WERI-Rb-1 (cell line): Measurements from ENCODE around the gene SNX32.
A peak's percentile ranks its signal among the peaks of the same experiment; 100 is the strongest.
"Not testable (repeated sequence)": the region's sequence is repeated elsewhere in the genome, so short reads cannot be mapped to it uniquely, and the experiment has no call there.

Source experiments
- DNase-seq: peaks from one replicate; pipeline ENCODE4 v3.0.0-alpha.2; 2020
- H3K27ac ChIP-seq: fragments of 250-450 bp; sonication (Bioruptor Pico); 2 replicates; pipeline ENCODE4 v1.5.1; 2020; ENCODE audit warnings: mild to moderate bottlenecking, moderate library complexity
- H3K27me3 ChIP-seq: fragments of 250-450 bp; sonication (Bioruptor Pico); 2 replicates; pipeline ENCODE4 v1.5.1; 2021; ENCODE audit warnings: mild to moderate bottlenecking, low read depth, moderate library complexity; ENCODE audit not compliant: insufficient read depth, severe bottlenecking
- H3K36me3 ChIP-seq: fragments of 250-450 bp; sonication (Bioruptor Pico); 2 replicates; pipeline ENCODE4 v1.5.1; 2020; ENCODE audit warnings: mild to moderate bottlenecking, moderate library complexity
- H3K4me3 ChIP-seq: 2 replicates; pipeline ENCODE4 v1.5.1; 2011; ENCODE audit warnings: low read depth, mild to moderate bottlenecking, control low read depth, low read length
- H3K9me3 ChIP-seq: fragments of 250-450 bp; sonication (Bioruptor Pico); 2 replicates; pipeline ENCODE4 v1.5.1; 2021; ENCODE audit warnings: mild to moderate bottlenecking, moderate library complexity; ENCODE audit not compliant: severe bottlenecking
- CTCF ChIP-seq: IDR thresholded peaks from 2 replicates; pipeline ENCODE4 v1.5.1; 2011; ENCODE audit warnings: low read depth, mild to moderate bottlenecking, control low read depth, inconsistent platforms, low read length

Gene SNX32

DNA sequence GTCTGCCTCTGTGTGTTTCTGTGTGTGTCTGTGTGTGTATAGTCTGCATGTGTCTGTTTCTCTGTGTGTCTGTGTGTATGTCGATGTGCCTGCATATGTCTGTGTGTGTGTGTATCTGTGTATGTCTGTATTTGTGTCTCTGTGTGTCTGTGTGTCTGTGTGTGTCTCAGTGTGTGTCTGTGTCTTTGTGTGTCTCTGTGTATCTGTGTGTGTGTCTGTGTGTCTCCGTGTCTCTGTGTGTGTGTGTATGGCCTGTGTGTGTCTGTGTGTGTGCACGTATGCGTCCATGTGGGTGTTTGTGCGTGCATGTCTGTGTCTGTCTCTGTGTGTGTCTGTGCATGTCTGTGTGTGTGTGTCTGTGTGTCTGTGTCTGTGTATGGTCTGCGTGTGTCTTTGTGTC, 439 bp downstream of the SNX32 start:
- Histone ChIP-seq H3K27me3 (no peaks in the 10 kb centered on the region), H3K9me3 (no peaks in the 10 kb centered on the region), H3K27ac (no peak overlapping the region), H3K36me3 (no peaks in the 10 kb centered on the region), H3K4me3 (peak overlapping the region; percentile 47)
- no peak for DNase-seq
- no peak for TF ChIP-seq CTCF

DNA sequence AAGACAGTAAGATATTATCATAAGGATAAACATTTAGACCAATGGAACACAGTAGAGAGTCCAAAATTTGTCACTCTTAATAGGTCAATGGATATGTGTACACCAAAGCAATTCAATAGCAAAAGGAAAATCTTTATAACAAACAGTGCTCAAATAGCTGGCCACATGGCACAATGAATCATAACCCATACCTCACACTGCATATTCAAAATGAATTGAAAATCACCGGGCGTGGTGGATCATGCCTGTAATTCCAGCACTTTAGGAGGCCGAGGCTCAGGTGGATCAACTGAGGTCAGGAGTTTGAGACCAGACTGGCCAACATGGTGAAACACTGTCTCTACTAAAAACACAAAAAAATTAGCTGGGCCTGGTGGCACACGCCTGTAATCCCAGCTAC, 8.4 kb downstream of the SNX32 start:
- no peak for DNase-seq
- TF ChIP-seq CTCF = no peak

DNA sequence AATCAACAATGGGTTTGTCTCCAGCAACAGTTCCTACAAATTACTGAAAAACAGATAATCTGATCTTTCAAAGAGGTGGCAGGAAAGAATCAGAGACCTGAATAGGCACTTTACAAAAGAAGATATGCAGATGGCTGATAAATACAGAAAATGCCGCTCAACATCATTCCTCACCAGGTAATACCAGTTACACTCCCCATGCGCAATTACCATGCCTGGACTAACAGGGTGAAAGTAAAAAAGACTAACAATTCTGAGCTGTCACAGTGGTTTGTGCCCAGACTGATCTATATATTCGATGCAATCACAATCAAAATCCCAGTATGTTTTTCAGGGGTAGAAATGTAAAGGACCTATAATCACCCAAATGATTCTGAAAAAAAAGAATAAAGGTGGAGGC, 10.0 kb downstream of the SNX32 start:
- Histone ChIP-seq H3K27me3 (no peaks in the 10 kb centered on the region), H3K36me3 (no peaks in the 10 kb centered on the region), H3K4me3 (no peak overlapping the region), H3K27ac (no peak overlapping the region), H3K9me3 (no peaks in the 10 kb centered on the region)
- DNase-seq = no peak
- TF ChIP-seq CTCF = no peak

More for the DNA sequence above, 8.4 kb downstream of the SNX32 start:
- Histone ChIP-seq H3K4me3 (no peak overlapping the region), H3K27ac (no peak overlapping the region), H3K27me3 (no peaks in the 10 kb centered on the region), H3K9me3 (no peaks in the 10 kb centered on the region), H3K36me3 (no peaks in the 10 kb centered on the region)

GRCh38 chr11:65844231-65844872, 10.6 kb downstream of the SNX32 start:
- TF ChIP-seq CTCF = no peak
- H3K4me3 ChIP-seq = no peak overlapping the region
- no peak overlapping the region for H3K27ac ChIP-seq
- no peaks in the 10 kb centered on the region for H3K36me3 ChIP-seq
- H3K27me3 ChIP-seq = no peaks in the 10 kb centered on the region
- DNase-seq = no peak
- no peaks in the 10 kb centered on the region for H3K9me3 ChIP-seq

DNA sequence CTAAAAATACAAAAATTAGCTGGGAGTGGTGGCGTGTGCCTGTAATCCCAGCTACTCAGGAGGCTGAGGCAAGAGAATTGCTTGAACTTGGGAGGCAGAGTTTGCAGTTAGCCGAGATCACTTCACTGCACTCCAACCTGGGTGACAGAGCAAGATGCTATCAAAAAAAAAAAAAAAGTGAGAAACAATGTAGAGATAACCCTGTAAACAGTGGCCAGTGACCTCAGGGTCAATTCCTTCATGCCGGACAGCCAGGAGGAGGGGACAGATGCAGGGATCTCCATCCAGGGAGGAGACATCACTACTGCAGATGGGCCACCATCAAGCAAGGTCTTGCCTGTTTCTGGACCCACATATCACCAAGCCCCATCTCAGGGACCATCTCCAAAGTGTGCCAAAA, 14.0 kb downstream of the SNX32 start:
- TF ChIP-seq CTCF = no peak
- Histone ChIP-seq H3K9me3 (peaks cover 5% of the 10 kb centered on the region), H3K27me3 (no peaks in the 10 kb centered on the region), H3K36me3 (peaks cover 20% of the 10 kb centered on the region), H3K27ac (no peak overlapping the region), H3K4me3 (no peak overlapping the region)
- no peak for DNase-seq

- peaks cover 29% of the 10 kb centered on the region for H3K36me3 ChIP-seq
- not testable (repeated sequence) for H3K27me3 ChIP-seq, H3K4me3 ChIP-seq, H3K27ac ChIP-seq, DNase-seq, H3K9me3 ChIP-seq
Measured at GRCh38 chr11:65848693-65849092, 14.9 kb downstream of the SNX32 start.
